Cardiac fibroblast (primary cell): ENCODE data around the gene ATP6V0D1.
A peak's percentile ranks its signal among the peaks of the same experiment; 100 is the strongest.
"Not testable (repeated sequence)": the region's sequence is repeated elsewhere in the genome, so short reads cannot be mapped to it uniquely, and the experiment has no call there.

Experiments
- DNase-seq, 2 donors: peaks; one replicate each; pipeline versions ENCODE4 v3.0.0 to v3.0.0-alpha.2; 2010; ENCODE audit warnings: low read depth in 2 of 2
- H3K4me3 ChIP-seq, 2 donors: replicated peaks in 1 of 2; 1 replicate in 1 of 2; 2 replicates in 1 of 2; pipeline ENCODE4 v1.5.1; 2011; ENCODE audit warnings: low read depth in 2 of 2, low read length in 2 of 2, mild to moderate bottlenecking in 2 of 2, moderate library complexity in 1 of 2
- CTCF ChIP-seq: IDR thresholded peaks from one replicate; pipeline ENCODE4 v1.5.1; 2011; ENCODE audit warnings: low read depth, mild to moderate bottlenecking, low read length, inconsistent platforms

Gene ATP6V0D1

GRCh38 chr16:67516296-67517154, 35.6 kb upstream of the ATP6V0D1 start:
- DNase-seq, result peak; percentile 32 to 54

DNA sequence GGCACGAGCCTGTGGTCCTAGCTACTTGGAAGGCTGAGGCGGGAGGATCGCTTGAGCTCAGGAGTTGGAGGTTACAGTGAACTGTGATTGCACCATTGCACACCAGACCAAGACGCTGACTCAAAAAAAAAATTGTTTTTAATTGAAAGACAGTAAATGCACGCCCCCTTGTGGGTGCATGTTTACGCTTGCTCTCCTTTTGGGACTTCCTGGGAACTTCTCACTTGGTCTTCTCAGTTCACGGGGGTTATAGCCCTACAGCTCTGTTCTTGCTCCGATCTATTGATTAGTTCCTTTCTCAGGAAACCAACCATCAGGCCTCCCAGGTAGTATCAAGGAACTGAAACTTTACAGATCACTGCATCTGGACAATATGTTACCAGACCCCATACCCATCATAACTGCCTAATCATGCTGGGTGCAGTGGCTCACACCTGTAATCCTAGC, 33.4 kb upstream of the ATP6V0D1 start:
- peak; percentile 92 to 93 for DNase-seq
- H3K4me3 ChIP-seq, result no peak overlapping the region
- peak; percentile 70 for TF ChIP-seq CTCF

More at GRCh38 chr16:67516296-67517154, 35.6 kb upstream of the ATP6V0D1 start:
- no peak overlapping the region for H3K4me3 ChIP-seq
- TF ChIP-seq CTCF, result no peak

GRCh38 chr16:67513892-67514291, 32.9 kb upstream of the ATP6V0D1 start:
- not testable (repeated sequence) for DNase-seq, H3K4me3 ChIP-seq

DNA sequence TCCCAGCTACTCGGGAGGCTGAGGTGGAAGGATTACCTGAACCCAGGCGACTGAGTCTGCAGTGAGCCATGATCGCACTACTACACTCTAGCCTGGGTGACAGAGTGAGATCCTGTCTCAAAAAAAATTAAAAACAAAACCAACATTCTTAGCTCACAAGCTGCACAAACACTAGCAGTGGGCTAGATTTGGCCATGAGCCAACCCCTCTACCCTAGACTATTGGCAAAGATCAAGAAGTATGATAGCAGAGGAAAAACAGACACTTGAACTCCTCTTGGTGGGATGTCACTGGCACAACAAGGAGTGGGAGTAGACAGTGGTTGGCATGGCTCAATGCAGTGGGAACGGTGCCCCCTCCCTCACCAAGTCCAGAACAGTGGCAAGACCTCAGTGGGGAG, 28.1 kb upstream of the ATP6V0D1 start:
- no peak overlapping the region for H3K4me3 ChIP-seq
- TF ChIP-seq CTCF, result no peak
- DNase-seq, result no peak

- no peak overlapping the region for H3K4me3 ChIP-seq
- no peak for DNase-seq
- no peak for TF ChIP-seq CTCF
These were observed 25.5 kb upstream of the ATP6V0D1 start for GRCh38 chr16:67506468-67506867.

DNA sequence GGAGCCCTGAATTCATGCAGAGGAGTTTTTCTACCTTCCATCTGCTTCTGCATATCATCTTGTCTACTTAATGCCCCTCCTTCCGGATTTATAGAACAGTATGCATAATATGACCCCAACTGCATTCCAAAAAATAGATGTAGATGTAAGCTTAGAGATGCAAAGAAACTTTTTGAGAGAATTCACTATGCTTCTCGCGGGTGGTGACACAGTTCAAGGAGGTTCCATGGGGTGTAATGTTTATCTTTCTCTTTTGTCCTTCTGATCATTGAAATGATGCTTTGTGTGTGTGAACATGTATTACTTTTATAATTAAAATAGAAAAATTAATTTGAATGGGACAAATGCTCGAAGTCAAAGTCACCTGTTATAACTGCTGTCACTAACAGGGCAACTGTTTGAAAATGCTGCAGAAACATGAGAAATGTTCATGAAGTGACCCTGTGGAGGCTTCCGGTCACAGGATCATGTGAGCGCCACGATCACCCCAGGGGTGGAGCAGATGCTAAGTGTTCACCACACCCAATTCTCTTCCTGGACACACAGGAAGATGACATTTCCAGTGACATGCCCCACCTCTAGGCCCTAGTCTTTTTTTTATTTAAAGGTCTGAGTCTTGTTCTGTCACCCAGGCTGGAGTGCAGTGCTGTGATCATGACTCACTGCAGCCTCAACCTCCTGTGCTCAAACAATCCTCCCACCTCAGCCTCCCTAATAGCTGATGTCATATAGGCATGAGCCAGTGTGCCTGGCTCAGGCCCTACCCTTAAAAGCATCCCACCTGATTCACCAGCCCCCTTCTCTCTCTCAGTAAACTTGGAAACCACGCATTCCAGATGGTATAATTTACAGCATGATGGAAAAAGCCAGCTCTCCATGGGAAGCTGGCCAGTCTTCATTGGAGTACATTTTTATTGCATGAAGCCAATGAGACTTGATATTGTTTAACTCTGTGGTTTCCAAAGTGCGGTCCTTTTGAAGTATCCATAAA, 23.4 kb upstream of the ATP6V0D1 start:
- no peak overlapping the region for H3K4me3 ChIP-seq
- DNase-seq, result peak in 1 of 2 donors; percentile 14
- TF ChIP-seq CTCF, result no peak

- no peak for TF ChIP-seq CTCF
- peak; percentile 31 to 41 for DNase-seq
- H3K4me3 ChIP-seq, result no peak overlapping the region
These were observed 18.1 kb upstream of the ATP6V0D1 start for GRCh38 chr16:67499106-67499505.
